Right lung (tissue), 5 donors: ENCODE measurements around the gene RENBP. TPM values are rescaled to one million over a fixed set of nuclear protein-coding genes. Genes with fewer than 3 reads are reported as not detected.
A peak's percentile ranks its signal among the peaks of the same experiment; 100 is the strongest.

Experiments used
- DNase-seq, 2 donors: peaks; one replicate each; pipeline ENCODE4 v3.0.0-alpha.2; 2013
- polyA plus RNA-seq, 5 donors: library from polyadenylated mRNA; unstranded; fragments of 120-200 nt; gene quantifications; one replicate each; pipeline versions ENCODE4 v1.2.1 to v1.2.3, GENCODE V29; 2013; ENCODE audit warnings: inconsistent platforms in 1 of 5, low replicate concordance in 1 of 5; ENCODE audit not compliant: insufficient read length in 5 of 5, insufficient read depth in 1 of 5

RENBP gene
- polyA plus RNA-seq, 5 donors, result 4.1 to 7.8 (median 6.3) TPM

- no peak for DNase-seq
Measured at GRCh38 chrX:153955228-153955732, 10.8 kb upstream of the RENBP start.

- no peak for DNase-seq
Measured at GRCh38 chrX:153954558-153955227, 10.2 kb upstream of the RENBP start.

- no peak for DNase-seq
Measured at GRCh38 chrX:153953892-153954557, 9.6 kb upstream of the RENBP start.

GRCh38 chrX:153953342-153953830 lies 8.9 kb upstream of the RENBP start:
- DNase-seq, result peak; percentile 55 to 59

- no peak for DNase-seq
Measured at GRCh38 chrX:153952373-153953026, 8.1 kb upstream of the RENBP start.

- no peak for DNase-seq
Measured at GRCh38 chrX:153951683-153952372, 7.4 kb upstream of the RENBP start.

GRCh38 chrX:153950127-153950526 lies 5.7 kb upstream of the RENBP start:
- no peak for DNase-seq

GRCh38 chrX:153948847-153949805 lies 4.7 kb upstream of the RENBP start:
- DNase-seq, result no peak

- no peak for DNase-seq
Measured at GRCh38 chrX:153948002-153948466, 3.6 kb upstream of the RENBP start.

- DNase-seq, result peak in 1 of 2 donors; percentile 46
Measured at GRCh38 chrX:153947009-153947769, 2.7 kb upstream of the RENBP start.

GRCh38 chrX:153945956-153946943 lies 1.8 kb upstream of the RENBP start:
- DNase-seq, result no peak

- no peak for DNase-seq
Measured at GRCh38 chrX:153944800-153945150, 332 bp upstream of the RENBP start.

- no peak for DNase-seq
Measured at GRCh38 chrX:153941336-153942252, 2.8 kb downstream of the RENBP start.

- no peak for DNase-seq
Measured at GRCh38 chrX:153939573-153939972, 4.9 kb downstream of the RENBP start.

- DNase-seq, result no peak
Measured at GRCh38 chrX:153938226-153938786, 6.1 kb downstream of the RENBP start.

GRCh38 chrX:153937056-153937455 lies 7.4 kb downstream of the RENBP start:
- DNase-seq, result no peak

- no peak for DNase-seq
Measured at GRCh38 chrX:153935326-153935851, 9.1 kb downstream of the RENBP start.
